GM12878 (cell line): ENCODE results near the gene PHKB. TPM values are rescaled to one million over a fixed set of nuclear protein-coding genes. Genes with fewer than 3 reads are reported as not detected.

Experiments used
- ATAC-seq: fragments of 200-7000 bp; cut with Tn5 transposase; 3 replicates; pipeline ENCODE4 v1.9.1; 2020; ENCODE audit warnings: mild to moderate bottlenecking, moderate library complexity
- BruUV-seq: library from RNA; stranded (reverse); fragments of 400-500 nt; replicated peaks from 2 replicates; lab custom pipeline; 2021; lab: Mats Ljungman, UMichigan
- CTCF ChIA-PET: fragments of 300-600 bp; sonication (Branson Sonifier 250); formaldehyde crosslinking; extraction: SDS; loops from one replicate; lab custom pipeline; 2021; ENCODE audit warnings: inconsistent platforms; lab: Yijun Ruan, JAX
- POLR2A ChIA-PET: fragments of 350-600 bp; formaldehyde crosslinking; extraction: SDS; loops from one replicate; lab custom pipeline; 2021; ENCODE audit warnings: inconsistent platforms; lab: Charles Lee
- RAD21 ChIA-PET: fragments of 300-600 bp; sonication (Branson Sonifier 250); formaldehyde crosslinking; loops from one replicate; lab custom pipeline; 2023; ENCODE audit warnings: antibody characterized with exemption; ENCODE audit not compliant: unreplicated experiment; lab: Charles Lee
- SMC1A ChIA-PET: fragments of 300-600 bp; sonication (Branson Sonifier 250); formaldehyde crosslinking; loops from one replicate; lab custom pipeline; 2023; ENCODE audit not compliant: unreplicated experiment, uncharacterized antibody; lab: Charles Lee
- DNase-seq: peaks from one replicate; pipeline ENCODE4 v3.0.0-alpha.2; 2011; ENCODE audit warnings: low read depth, low spot score
- FAIRE-seq: peaks from 3 replicates; lab custom pipeline; 2011; peaks lifted over from hg19 to GRCh38; lab: Jason Lieb, UNC
- H2AFZ ChIP-seq: 2 replicates; pipeline ENCODE4 v1.6.0; 2011; ENCODE audit warnings: low read depth, low read length, control low read depth; ENCODE audit not compliant: control insufficient read depth
- H3K27ac ChIP-seq: 2 replicates; pipeline ENCODE4 v1.5.1; 2011; ENCODE audit warnings: control low read depth; ENCODE audit not compliant: control insufficient read depth, insufficient read depth
- H3K27me3 ChIP-seq, 2 experiments: replicated peaks in 1 of 2; 2 replicates each; pipeline versions ENCODE4 v1.6.0 to v1.6.1; 2011; ENCODE audit warnings: low read length in 1 of 2; ENCODE audit not compliant: control insufficient read depth in 2 of 2, insufficient read depth in 2 of 2
- H3K36me3 ChIP-seq, 2 experiments: 2 replicates each; pipeline ENCODE4 v1.5.1; 2011; ENCODE audit warnings: low read length in 1 of 2; ENCODE audit not compliant: control insufficient read depth in 2 of 2, insufficient read depth in 2 of 2
- H3K4me1 ChIP-seq: 2 replicates; pipeline ENCODE4 v1.6.1; 2011; ENCODE audit warnings: mild to moderate bottlenecking, low read length, moderate library complexity, mixed read lengths; ENCODE audit not compliant: control insufficient read depth, insufficient read depth
- H3K4me2 ChIP-seq: 2 replicates; pipeline ENCODE4 v1.6.0; 2011; ENCODE audit warnings: control low read depth; ENCODE audit not compliant: control insufficient read depth, insufficient read depth
- H3K4me3 ChIP-seq: fragments of 200-600 bp; sonication (generic); 2 replicates; pipeline ENCODE4 v1.5.1; 2016
- H3K79me2 ChIP-seq: 2 replicates; pipeline ENCODE4 v1.6.0; 2011; ENCODE audit warnings: low read length; ENCODE audit not compliant: control insufficient read depth, insufficient read depth
- H3K9ac ChIP-seq: 2 replicates; pipeline ENCODE4 v1.8.0; 2011; ENCODE audit warnings: low read length, control low read depth, mixed read lengths; ENCODE audit not compliant: control insufficient read depth, insufficient read depth
- H3K9me3 ChIP-seq: replicated peaks from 3 replicates; pipeline ENCODE4 v1.5.1; 2011; ENCODE audit warnings: mild to moderate bottlenecking, low read length; ENCODE audit not compliant: control insufficient read depth, insufficient read depth
- H4K20me1 ChIP-seq: 2 replicates; pipeline ENCODE4 v1.6.0; 2011; ENCODE audit not compliant: control insufficient read depth, insufficient read depth
- ATF3 ChIP-seq: IDR thresholded peaks from 2 replicates; pipeline ENCODE4 v1.6.1; 2011; ENCODE audit warnings: low read depth, mild to moderate bottlenecking, low read length, moderate library complexity, borderline replicate concordance; ENCODE audit errors: extremely low read depth
- ATF7 ChIP-seq: fragments of 450-650 bp; IDR thresholded peaks from 2 replicates; pipeline ENCODE4 v1.6.1; 2016; ENCODE audit warnings: low read depth, mild to moderate bottlenecking
- E2F4 ChIP-seq: IDR thresholded peaks from 2 replicates; pipeline ENCODE4 v1.6.1; 2012; ENCODE audit warnings: low read depth, low read length, improper control_type of control experiment
- IKZF2 ChIP-seq, 2 experiments: fragments of 450-650 bp; IDR thresholded peaks; 2 replicates each; pipeline ENCODE4 v1.6.1; 2017; ENCODE audit warnings: mild to moderate bottlenecking in 2 of 2, moderate library complexity in 2 of 2
- IRF4 ChIP-seq: IDR thresholded peaks from 2 replicates; pipeline ENCODE4 v1.6.1; 2011; ENCODE audit warnings: low read depth, low read length
- NFXL1 ChIP-seq: fragments of 450-650 bp; IDR thresholded peaks from 2 replicates; pipeline ENCODE4 v1.6.1; 2017; ENCODE audit warnings: antibody characterized with exemption, mild to moderate bottlenecking, borderline replicate concordance
- PAX5 ChIP-seq: IDR thresholded peaks from 2 replicates; pipeline ENCODE4 v1.6.1; 2011; ENCODE audit warnings: low read depth, low read length, borderline replicate concordance
- PML ChIP-seq: IDR thresholded peaks from 2 replicates; pipeline ENCODE4 v1.6.1; 2012; ENCODE audit warnings: low read length, inconsistent platforms
- RAD21 ChIP-seq: IDR thresholded peaks from 2 replicates; pipeline ENCODE4 v1.6.1; 2011; ENCODE audit warnings: mild to moderate bottlenecking, low read depth, low read length, moderate library complexity; ENCODE audit not compliant: insufficient read depth
- RFX5 ChIP-seq: IDR thresholded peaks from 2 replicates; pipeline ENCODE4 v1.6.1; 2011; ENCODE audit warnings: low read depth, low read length, improper control_type of control experiment
- SMAD5 ChIP-seq: IDR thresholded peaks from 2 replicates; pipeline ENCODE4 v1.6.1; 2016; ENCODE audit warnings: antibody characterized with exemption, low read depth
- TCF12 ChIP-seq: IDR thresholded peaks from 2 replicates; pipeline ENCODE4 v1.6.1; 2011; ENCODE audit warnings: low read depth, mild to moderate bottlenecking, low read length
- ZBED1 ChIP-seq: IDR thresholded peaks from 2 replicates; pipeline ENCODE4 v1.6.1; 2016; ENCODE audit warnings: borderline replicate concordance
- ZNF622 ChIP-seq: fragments of 450-650 bp; IDR thresholded peaks from 2 replicates; pipeline ENCODE4 v1.6.1; 2017; ENCODE audit warnings: mild to moderate bottlenecking, inconsistent platforms
- WGBS: methylation state at CpG from one replicate; pipeline ENCODE4 v1.1.6; 2016; ENCODE audit warnings: low lambda C conversion rate; ENCODE audit not compliant: insufficient replicate concordance, insufficient coverage; ENCODE audit errors: missing lambda C conversion rate; 5-methylcytosine and 5-hydroxymethylcytosine counted together
- in situ Hi-C: fragments of 300-500 bp; cut with MboI; formaldehyde crosslinking; loops from 9 replicates; pipeline ENCODE4 v1.14.3; 2018; ENCODE audit warnings: mixed read lengths
- intact Hi-C: fragments of 100-400 bp; cut with micrococcal nuclease; formaldehyde crosslinking; loops from one replicate; pipeline ENCODE4 v1.14.2; 2022; ENCODE audit not compliant: unreplicated experiment
- polyA plus RNA-seq, 11 experiments: library from polyadenylated mRNA; depleted of rRNA in 4 of 11; unstranded in 6 of 11; stranded (reverse) in 5 of 11; fragments of >200 nt; fragmentation: Nextera tagmentation in 4 of 11; fragmentation: Illumina TruSeq in 1 of 11; extraction: Ambion mirVana in 4 of 11; extraction: Trizol in 1 of 11; gene quantifications; 1 replicate in 1 of 11; 2 replicates in 10 of 11; pipeline versions ENCODE4 v1.2.1 to v1.2.3, GENCODE V29; 2011 to 2016; ENCODE audit warnings: inconsistent platforms in 2 of 11, missing spikeins in 2 of 11, low read depth in 1 of 11
- total RNA-seq, 4 experiments: library from RNA; depleted of rRNA in 3 of 4; stranded (reverse); fragments of >200 nt in 3 of 4; fragmentation: Illumina TruSeq in 1 of 4; extraction: Trizol in 1 of 4; gene quantifications; 2 replicates each; pipeline versions ENCODE4 v1.2.1 to v1.2.3, GENCODE V29; 2013 to 2021

PHKB gene
- total and polyA plus RNA-seq, 10 of the 15 experiments (the other 5 are each of a cell fraction or from before 2014, with no cell fraction given), result 14.2 to 65.6 (median 37.0) TPM

GRCh38 chr16:47459603-47460002, 1.5 kb upstream of the PHKB start (continued):
- no peak for TF ChIP-seq RAD21
- TF ChIP-seq ZBED1, result no peak
- no peak for TF ChIP-seq IRF4
- no peak for TF ChIP-seq SMAD5
- TF ChIP-seq ZNF622, result no peak
- no peak for TF ChIP-seq TCF12
- no peak for TF ChIP-seq PML
- TF ChIP-seq NFXL1, result no peak
- no peak for TF ChIP-seq ATF7
- TF ChIP-seq RFX5, result no peak

- Histone ChIP-seq H3K9me3 (no peaks in the 10 kb centered on the region), H3K79me2 (peaks cover 63% of the 10 kb centered on the region), H3K4me1 (peaks cover 10% of the 10 kb centered on the region), H2AFZ (peak overlapping the region; percentile 93), H3K27ac (peak overlapping the region; percentile 90), H3K9ac (peak overlapping the region; percentile 93), H3K36me3 (peaks cover 0 to 4% of the 10 kb centered on the region in 2 experiments; a peak in 1 of 4 replicates), H3K4me2 (peak overlapping the region; percentile 92), H3K27me3 (no peaks in the 10 kb centered on the region), H4K20me1 (no peaks in the 10 kb centered on the region), H3K4me3 (peak overlapping the region; percentile 85)
- FAIRE-seq (no peak), DNase-seq (no peak), ATAC-seq (peak; percentile 0; the same call in 2 of the 3 replicates)
- RAD21 ChIA-PET, result interaction anchor here (0.9 to 19.6 kb wide), 13 partner anchors 9 to 423 kb away, joined by 3 to 238 read pairs (median 4); no protein-coding TSS in a partner anchor
- no TSS peak for BruUV-seq
- TF ChIP-seq PAX5, result no peak
- 0 out of 4 replicates have a peak, but pooled peaks of 1 of the 2 experiments have one; percentile 23 for TF ChIP-seq IKZF2 (IDR thresholded peaks at IDR 0.05)
- no peak for TF ChIP-seq E2F4
- TF ChIP-seq ATF3, result no peak
- WGBS, result 7% methylated on average over 4 of the region's 4 CpGs
- intact Hi-C loops, result loop anchor here (5.0 to 10.0 kb wide), 3 partner anchors 124 to 318 kb away; partner anchors contain the start of gene NETO2
- POLR2A ChIA-PET, result interaction anchor here (0.7 to 5.6 kb wide), 9 partner anchors 8 to 1150 kb away, joined by 3 to 38 read pairs (median 4); partner anchors contain the start of gene N4BP1
- SMC1A ChIA-PET, result interaction anchor here (0.9 to 14.7 kb wide), 17 partner anchors 10 to 413 kb away, joined by 3 to 254 read pairs (median 6); no protein-coding TSS in a partner anchor
- in situ Hi-C loops, result no loop called here
- CTCF ChIA-PET, result interaction anchor here (0.9 to 7.6 kb wide), 5 partner anchors 9 to 201 kb away, joined by 3 to 60 read pairs (median 8); no protein-coding TSS in a partner anchor
These were observed 796 bp upstream of the PHKB start for GRCh38 chr16:47460359-47460710.
